HuH-7.5 (cell line): ENCODE results near the gene PMM1.
"Not testable (repeated sequence)": the region's sequence is repeated elsewhere in the genome, so short reads cannot be mapped to it uniquely, and the experiment has no call there.

Source experiments
- DNase-seq: peaks from one replicate; pipeline ENCODE4 v3.0.0; 2011; ENCODE audit warnings: low spot score

The PMM1 gene

GRCh38 chr22:41563051-41563711, 26.5 kb downstream of the PMM1 start:
- no peak for DNase-seq

GRCh38 chr22:41562461-41562860, 27.2 kb downstream of the PMM1 start:
- no peak for DNase-seq

- no peak for DNase-seq
Observed at GRCh38 chr22:41561788-41562187, 27.9 kb downstream of the PMM1 start.

GRCh38 chr22:41561335-41561734, 28.3 kb downstream of the PMM1 start:
- no peak for DNase-seq

- no peak for DNase-seq
Observed at GRCh38 chr22:41560095-41560471, 29.6 kb downstream of the PMM1 start.

GRCh38 chr22:41558241-41558630, 31.4 kb downstream of the PMM1 start:
- not testable (repeated sequence) for DNase-seq

- DNase-seq, result no peak
Observed at GRCh38 chr22:41557401-41558240, 32.0 kb downstream of the PMM1 start.

- DNase-seq, result no peak
Observed at GRCh38 chr22:41556561-41556960, 33.1 kb downstream of the PMM1 start.

GRCh38 chr22:41555325-41555982, 34.2 kb downstream of the PMM1 start:
- DNase-seq, result no peak

GRCh38 chr22:41551877-41552582, 37.6 kb downstream of the PMM1 start:
- DNase-seq, result no peak

- no peak for DNase-seq
Observed at GRCh38 chr22:41550952-41551491, 38.6 kb downstream of the PMM1 start.

- no peak for DNase-seq
Observed at GRCh38 chr22:41548830-41549211, 40.8 kb downstream of the PMM1 start.

- DNase-seq, result no peak
Observed at GRCh38 chr22:41544671-41545476, 44.8 kb downstream of the PMM1 start.

- peak; percentile 95 for DNase-seq
Observed at GRCh38 chr22:41543854-41544670, 45.6 kb downstream of the PMM1 start, which contains the start of gene POLR3H. Gene POLR3H (minus strand): TSS chr22:41544470. CDS start chr22:41544101, 369 bp downstream.

- no peak for DNase-seq
Observed at GRCh38 chr22:41542224-41542623, 47.4 kb downstream of the PMM1 start.

- no peak for DNase-seq
Observed at GRCh38 chr22:41541484-41541883, 48.2 kb downstream of the PMM1 start.

- no peak for DNase-seq
Observed at GRCh38 chr22:41540365-41540764, 49.3 kb downstream of the PMM1 start.

- DNase-seq, result no peak
Observed at GRCh38 chr22:41540006-41540315, 49.7 kb downstream of the PMM1 start.

GRCh38 chr22:41539146-41540005, 50.3 kb downstream of the PMM1 start:
- DNase-seq, result no peak

GRCh38 chr22:41538583-41538982, 51.1 kb downstream of the PMM1 start:
- DNase-seq, result no peak
